ENCODE results near the gene SNRPA1.

The SNRPA1 gene

DNA sequence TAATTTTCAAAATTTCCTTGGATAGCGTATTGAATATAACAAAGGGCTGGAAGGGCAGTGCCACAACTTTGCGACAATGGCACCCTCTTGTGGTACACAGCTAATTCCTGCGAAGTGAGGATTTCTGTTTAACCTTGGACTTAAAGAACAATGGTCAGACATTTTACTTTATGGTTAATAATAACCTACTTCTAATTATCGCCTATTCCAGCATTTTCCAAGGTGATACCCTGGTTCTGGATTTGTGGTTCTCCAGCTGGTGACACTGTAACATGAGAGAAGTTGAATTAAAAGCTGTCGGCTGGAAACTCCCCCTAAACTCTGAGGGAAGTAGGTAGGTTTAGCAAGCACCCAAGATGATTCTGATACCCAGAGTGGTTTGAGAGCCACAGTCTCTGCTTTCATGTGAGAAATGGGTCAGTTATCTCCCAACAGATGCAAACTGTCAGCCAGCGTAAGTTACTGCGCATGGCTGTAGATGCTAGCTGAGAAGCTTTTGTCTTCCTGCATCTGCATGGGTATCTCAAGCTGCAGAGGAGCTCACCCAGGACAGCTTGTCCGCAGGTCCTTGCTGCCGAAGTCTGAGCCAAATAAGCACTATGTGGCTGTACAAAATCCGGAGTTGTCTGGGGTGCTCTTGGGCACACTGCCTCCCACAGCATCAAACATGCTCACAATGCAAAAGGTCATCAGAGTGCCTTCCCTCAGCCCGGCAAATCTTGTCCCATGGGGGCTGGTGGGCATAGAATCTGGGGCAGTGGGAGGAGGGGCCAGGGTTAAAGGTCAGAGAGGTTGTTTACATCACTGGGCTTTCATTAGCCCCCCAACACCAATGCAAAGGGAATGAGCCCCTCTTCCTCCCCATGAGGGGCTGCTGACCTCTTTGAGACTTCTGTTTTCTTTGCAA lies 36.6 kb downstream of the SNRPA1 start:
- DNase-seq (ENCODE audit: low read depth): no peak

DNA sequence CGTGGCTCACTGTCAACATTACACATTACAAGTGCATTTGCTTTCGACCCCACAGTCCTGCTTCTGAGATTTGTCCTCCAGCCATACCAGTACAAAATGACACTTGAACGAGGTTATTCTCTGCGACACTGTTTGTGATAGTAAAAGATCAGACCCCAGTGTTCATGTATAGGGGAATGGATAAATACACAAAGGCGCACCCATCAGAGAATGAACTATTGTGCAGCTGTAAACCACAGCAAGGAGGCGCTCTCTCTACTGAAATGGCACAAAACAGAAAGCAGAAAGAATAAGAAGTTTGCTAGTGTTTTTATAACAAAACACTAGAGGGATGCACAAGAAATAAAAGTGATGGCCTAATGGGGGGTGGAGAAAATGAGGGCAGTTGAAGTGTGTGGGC lies 38.3 kb downstream of the SNRPA1 start:
- no peak for DNase-seq (ENCODE audit: low read depth)

DNA sequence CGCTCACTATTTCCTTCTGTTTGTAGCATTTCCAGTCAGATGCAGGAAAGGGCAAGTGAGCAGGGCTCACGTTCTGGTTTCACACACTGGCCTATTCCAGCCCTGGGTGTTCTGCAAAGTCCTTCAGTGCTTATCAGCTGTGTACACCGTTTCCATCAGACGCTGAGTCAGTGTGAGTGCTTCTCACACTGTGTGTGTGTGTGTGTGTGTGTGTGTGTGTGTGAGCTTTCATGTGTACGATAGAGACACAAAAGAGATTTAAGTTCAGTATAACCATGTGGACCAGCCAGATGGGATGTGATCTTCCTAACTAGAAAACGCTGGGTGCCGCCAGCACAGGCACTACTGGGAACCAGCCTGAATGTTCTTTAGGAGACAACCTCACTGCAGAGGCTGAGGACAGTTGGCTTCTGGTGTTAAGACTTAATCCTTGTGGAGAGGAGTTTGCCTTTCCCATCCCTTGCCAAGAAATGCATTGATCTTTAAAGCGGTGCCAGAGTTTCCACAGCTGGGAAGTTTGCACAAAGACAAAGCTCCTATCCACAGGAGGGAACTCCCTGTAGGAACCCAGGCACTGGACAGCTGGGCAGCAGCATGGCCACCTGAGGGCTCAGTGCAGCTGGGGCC lies 39.3 kb downstream of the SNRPA1 start:
- no peak for DNase-seq (ENCODE audit: low read depth)

DNA sequence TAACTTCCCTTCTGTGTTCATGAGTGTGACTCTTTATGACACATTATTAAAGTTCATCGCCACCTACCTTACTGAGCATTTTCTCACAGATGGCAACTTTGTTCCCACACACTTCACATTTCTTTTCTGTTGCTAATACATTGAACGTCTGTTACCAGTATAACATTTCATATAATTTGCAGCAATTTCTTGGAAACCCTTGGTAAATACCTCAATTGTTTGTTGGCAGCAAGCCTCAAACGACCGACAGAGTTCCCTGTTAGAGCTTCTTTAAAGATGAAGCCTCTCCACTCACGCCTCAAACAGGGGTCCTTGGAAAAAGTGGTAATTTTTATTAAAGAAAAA lies 40.0 kb downstream of the SNRPA1 start:
- DNase-seq (ENCODE audit: low read depth): no peak

DNA sequence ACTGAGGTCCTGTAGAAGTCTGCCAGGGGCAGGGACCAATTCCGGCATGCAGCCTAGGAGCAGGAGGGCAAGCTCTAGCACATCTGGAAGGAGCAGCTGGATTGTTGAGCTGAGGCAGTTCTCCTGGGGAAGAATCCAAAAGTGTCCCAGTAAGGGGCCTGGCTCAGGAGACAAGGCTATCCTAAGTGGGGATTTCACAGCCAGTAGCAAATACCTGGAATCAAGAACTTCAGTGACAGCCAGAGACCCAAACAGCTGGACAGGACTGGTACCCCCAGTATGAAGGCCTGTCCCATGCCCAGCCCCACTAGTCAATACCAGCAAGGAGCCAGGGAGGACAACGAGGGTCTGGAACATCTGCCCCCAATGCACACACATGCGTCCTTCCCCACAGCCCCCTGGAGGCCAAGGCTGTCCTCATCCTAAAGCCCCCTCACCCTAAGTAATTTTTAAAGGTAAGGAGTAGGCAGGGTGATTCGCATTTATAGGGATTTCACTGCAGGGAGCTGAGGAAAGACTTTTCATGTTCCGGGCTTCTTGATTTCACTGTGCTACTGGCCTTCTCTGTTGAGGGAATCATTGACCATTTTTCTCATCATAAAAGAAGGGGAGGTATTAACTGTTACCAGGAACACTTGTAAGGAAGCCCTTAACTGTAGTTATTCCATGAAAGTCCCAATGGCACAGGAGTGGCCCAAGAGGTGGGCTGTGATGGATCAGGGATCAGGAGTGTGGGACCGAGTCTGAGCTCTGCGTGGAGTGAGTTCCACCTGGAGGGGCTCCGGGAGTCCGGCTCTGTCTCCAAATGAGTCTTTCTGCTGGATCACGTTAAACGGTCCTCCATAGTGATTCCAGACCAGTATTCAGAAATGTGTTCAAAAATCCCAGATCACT lies 40.6 kb downstream of the SNRPA1 start:
- no peak for DNase-seq (ENCODE audit: low read depth)

DNA sequence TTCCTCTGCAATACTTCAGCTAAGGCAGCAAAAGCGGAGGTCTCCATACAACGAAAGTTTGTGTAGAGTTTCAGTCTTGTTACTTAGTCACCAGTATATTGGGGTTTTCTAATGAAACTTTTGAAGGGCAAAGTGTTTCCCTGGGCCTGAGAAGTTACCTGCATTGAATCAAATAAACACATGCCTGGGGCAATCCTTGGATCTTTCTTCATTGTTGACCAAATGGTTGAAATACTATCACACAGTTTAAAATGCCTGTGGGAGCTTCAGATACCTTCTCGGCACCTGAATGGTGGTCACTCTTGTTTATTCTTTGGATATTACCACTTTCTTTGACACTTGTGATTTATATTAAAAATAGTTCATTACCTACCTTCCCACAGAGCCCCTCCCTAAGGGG lies 42.2 kb downstream of the SNRPA1 start:
- no peak for DNase-seq (ENCODE audit: low read depth)

DNA sequence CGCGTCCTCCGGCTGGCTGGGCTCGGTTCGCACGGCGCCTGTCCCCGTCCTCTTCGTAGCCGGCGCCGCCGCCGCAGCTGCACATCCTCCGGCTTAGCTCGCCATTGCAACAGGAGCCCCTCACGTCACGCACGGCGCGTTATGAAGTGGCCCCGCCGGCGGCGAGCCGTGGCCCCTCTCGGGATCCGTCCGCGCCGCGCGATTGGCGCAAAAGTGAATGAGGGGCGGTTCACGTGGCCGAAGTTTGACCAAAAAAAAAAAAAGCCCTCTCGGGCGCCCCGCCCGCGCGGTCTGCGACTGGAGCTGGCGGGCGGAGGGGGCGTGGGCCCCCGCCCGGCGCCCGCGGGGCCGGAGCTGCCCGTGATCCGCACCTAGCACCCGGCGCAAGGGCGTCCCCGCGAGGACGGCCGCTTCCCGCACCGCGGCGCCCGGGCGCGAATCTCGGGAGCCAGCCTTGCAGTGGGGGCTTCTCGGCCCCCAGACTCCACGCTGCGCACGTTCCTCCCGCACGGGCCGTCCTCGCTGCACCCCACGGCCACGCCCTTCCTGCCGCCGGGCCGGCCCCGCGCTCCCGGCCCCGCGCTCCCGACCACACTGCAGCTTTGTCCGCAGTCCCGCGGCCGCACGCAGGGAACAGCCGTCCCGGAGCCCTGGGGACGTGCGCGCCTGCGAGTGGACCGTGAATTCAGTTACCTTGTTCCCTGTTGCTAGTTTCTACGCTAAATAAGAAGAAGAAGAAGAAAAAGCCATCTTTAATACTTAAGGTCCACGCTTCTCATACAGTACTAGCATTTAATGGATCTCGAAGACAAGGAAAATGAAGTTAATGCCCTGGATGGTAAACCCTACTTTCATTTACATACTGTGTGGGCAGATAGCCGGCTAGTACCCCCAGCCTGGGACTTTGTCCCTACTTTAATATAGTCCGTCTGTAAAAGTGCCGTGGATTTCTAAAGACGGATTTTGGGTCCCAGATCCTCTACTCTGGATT lies 42.9 kb downstream of the SNRPA1 start, which contains the start of gene CHSY1:
Gene CHSY1, minus strand, starts transcription at position 219 of the 991 bp plus-strand sequence. CDS start 592 bp downstream, outside the sequence.
- peak; percentile 70 for DNase-seq (ENCODE audit: low read depth)

DNA sequence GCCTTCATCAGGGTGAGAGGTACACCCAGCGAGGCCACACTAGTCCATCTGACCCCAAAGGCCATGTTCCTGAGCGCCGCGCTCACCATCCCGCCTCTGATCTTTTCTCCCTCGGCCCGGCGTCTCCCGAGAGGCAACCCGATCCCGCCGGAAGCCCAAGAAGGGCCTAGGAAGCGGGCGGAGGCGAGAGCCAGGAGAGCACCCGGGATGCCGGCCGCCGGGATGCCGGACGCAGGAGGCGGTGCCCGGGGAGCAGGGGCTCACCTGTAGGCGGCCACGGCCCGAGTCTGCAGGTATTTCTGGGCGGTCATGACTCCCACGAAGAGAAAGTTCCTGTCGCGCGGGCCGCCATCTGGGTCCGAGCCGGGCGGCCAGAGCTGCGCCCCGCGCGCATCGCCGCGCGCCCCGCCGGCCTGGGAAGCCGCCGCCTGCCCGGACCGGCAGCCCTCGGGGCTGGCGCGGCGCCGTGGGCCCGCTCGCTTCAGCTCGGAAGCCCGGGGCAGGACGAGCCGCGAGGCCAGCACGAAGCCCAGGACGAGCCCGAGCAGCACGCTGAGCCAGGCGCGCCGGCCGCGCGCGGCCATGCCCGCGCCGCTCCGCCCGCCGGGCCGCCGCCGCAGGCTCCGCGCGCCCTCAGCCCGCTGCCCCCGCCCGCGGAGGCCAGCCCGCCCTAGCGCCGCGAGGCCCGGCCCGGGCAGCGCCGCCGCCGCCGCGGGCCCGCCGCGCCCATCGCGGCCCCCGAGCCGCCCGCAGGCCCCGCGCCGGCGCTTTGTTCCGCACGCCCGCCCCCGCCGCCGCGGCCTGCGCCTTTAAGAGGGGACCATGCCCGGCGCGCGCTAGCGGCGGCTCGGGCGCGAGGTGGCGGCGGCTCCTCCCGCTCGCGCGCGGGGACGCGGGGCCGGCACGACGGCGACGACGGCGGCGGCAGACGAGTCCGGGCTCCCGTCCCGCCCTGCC lies 43.9 kb downstream of the SNRPA1 start:
- peak; percentile 41 for DNase-seq (ENCODE audit: low read depth)

DNA sequence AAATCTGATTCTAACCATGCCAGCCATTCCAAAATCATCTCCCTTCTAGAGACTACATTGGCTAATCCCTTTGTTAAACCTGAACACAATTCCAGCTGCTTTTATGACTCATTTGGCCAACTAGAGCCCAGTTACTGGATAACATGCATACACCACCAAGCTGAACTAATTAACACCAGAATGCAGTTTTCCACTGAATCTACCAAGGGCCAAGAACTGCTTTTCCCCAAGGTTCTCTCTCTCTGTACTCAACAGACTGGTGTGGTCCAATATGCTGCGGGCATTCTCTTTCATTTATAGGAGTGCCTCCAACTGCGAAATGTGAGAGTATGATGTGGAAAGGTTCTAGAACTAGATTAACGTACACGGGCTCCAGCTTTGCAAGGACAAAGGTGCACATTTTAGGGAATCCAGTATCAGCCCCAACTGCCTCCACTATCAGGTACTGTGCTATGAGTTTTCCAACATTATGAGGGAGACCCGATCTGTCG lies 44.7 kb downstream of the SNRPA1 start:
- DNase-seq (ENCODE audit: low read depth): no peak

DNA sequence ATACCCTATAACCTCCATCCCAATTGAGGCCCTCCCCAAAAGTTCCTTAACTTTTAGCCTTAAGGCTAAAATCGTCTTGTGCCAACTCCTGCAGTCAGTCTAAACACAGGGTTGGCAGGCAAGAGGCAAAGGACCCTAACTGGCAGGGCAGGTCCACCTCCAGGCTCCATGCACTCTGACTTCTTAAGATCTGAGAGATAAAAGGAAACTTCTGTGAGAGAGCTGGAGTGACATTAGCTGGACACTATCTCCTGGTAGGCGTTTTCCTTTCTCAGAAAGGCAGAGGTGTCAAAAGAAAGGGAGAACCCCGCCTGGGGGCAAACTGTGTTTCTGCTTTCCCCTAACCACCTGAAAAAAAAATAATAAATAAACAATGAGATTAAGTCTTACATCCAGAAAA lies 46.8 kb downstream of the SNRPA1 start:
- DNase-seq (ENCODE audit: low read depth): no peak

DNA sequence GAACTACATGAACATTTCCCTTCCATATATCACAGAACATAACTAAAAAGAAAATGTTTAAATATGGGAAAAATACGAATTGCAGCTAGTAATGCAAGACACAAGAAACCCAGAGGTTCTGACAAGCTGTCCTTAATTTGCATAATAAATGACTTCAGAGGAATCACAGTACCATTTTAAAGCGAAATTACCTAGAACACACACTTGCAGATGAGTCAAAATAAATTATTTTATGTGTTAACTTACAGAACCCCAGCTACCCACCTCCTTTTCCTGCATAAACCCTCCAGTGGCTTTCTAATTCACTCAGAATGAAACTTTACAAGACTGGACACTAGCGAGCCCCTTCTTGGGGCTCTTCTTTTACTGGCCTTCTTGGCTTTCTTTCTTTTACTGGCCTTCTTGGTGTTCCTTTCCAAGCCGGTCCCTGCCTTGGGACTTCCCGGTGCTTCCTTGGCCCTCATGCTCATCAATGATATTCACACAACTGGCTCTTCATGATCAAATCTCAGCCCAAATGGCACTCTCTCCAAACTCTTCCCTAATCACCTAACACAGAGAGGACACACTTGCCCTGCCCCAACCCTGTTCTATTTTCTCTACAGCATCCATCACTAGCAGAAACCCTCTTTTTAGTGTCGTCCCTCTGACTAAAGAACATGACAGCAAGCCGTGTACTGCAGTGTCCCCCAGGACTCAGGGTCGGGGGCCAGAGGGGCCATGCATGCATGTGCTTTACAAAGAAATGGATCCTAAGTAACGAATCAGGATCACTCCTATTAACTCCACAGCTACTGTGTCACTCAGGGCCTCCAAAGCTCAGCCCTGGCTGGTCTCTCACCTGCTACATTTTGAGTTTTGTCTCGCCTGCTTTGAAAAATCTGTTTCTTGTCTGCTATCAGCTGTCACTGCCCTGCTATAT lies 48.0 kb downstream of the SNRPA1 start:
- no peak for DNase-seq (ENCODE audit: low read depth)

DNA sequence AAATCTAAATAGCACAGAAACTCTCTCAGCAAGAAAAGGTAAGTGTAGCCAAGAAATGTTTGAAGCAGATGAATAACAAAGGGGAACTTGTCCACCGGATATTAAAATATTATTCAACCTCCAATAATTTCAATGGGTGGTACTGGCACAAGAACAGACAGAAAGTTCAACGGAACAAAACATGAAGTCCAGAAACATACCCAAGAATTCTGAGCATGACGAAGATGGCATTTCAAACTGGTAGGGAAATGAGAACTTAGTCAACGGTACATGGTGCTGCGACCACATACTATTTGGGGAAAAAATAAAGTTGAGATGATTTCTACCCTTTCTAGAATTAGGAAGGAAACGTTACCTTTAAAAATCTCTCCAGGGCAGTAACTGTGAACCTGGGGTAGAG lies 48.7 kb downstream of the SNRPA1 start:
- no peak for DNase-seq (ENCODE audit: low read depth)

DNA sequence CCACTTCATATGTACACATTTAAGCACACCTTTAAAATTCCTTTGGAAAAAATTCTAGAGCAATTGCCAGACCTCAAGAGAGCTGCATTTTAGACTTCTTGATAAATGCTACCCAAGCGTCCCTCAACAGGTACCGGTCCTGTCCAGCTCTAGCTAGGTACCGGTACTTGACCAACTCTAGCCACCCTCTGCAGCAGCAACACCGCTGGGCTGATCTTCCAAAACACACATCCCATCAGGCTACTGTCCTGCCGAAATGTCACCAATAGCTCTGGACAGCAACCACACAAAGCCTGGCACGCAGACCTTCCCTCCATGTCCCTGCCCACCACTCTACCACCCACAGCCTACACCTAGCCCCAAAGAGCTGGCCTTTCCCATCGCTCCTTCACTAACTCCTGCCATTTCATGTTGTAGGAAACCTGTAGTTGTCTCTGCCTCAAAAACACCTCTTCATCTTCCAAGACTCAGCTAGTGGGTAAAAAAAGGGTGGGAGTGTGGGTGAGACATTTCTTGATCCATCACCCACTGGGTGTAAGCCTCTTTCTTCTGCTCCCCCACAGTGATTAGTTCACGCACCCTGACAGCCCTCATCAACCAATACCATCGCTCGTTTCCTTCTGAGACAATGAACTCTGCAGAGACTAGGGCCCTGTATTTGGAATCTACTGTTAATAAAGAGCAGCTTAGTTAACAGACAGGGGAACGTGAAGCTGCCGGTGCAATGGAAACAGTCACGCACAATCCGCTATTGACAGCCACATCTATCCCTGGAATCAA lies 50.0 kb downstream of the SNRPA1 start:
- no peak for DNase-seq (ENCODE audit: low read depth)

DNA sequence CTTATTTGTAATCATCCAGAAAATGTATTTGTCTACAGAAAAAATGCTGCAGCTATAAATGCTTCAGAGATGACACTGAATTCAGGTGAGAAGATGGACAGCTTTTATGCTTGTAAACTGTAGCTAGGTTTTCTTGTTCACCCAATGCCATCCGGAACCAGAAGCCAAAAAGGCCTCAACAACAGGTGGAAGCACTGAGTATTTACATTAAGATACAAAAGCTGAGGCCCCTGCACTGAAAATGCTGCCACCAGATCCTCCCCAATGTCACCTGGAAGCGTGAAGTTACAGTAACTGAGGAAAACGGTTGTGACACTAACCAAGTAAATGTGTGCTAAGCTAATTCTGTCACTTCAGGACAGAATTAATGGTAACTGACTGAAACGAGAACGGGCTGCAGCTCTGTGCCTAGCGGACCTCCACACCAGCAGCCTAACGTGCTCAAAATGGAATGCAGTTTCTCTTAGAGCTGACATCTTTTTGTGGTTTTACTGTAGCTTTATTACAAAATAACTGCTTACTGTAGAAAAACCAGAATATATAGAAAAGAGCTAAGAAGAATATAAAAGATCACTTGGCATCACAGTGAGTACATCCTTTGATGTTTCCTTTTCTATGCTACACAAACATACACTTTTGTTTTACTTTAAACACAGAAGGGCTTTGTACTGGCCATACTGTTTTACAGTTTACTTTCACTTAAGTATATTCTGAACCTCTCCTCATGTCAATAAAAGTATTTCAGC lies 50.8 kb downstream of the SNRPA1 start:
- DNase-seq (ENCODE audit: low read depth): no peak

DNA sequence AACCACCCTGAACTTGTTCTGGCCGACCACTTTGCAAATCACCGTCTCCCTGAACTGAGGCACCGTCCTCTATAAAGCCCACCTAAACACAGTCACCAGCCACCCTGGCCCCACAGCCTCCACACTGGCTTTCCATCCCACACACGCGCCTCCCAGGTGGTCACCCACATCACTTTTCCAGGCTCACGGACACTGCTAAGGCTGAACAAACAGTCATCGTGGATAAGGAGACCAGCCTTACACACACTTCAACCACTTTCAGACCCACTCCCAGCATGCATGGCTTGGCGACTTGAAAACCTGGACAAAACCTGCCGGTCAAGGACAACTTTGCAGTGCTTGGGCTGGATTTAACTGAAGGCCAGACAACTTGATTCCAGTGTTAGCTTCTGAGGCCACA lies 51.6 kb downstream of the SNRPA1 start:
- no peak for DNase-seq (ENCODE audit: low read depth)

DNA sequence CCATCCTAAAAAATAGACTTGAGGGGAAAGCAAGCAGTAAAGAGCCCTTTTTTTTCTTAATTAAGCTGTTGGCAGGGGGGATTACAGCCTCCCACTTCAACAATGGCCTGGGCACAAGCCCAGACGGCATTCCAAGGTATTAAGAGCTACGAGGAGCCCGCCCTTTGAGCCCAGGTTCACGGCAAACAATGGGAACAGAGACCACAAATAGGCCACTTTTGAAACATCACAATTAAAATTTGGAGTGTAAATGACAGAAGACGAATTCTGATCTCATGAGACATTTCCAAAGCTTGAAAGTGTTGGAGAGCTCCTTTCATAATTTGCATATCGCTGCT lies 52.1 kb downstream of the SNRPA1 start:
- no peak for DNase-seq (ENCODE audit: low read depth)

All from T follicular helper cell (primary cell).